Measurements from ENCODE around the gene ANKRD63.

DNA sequence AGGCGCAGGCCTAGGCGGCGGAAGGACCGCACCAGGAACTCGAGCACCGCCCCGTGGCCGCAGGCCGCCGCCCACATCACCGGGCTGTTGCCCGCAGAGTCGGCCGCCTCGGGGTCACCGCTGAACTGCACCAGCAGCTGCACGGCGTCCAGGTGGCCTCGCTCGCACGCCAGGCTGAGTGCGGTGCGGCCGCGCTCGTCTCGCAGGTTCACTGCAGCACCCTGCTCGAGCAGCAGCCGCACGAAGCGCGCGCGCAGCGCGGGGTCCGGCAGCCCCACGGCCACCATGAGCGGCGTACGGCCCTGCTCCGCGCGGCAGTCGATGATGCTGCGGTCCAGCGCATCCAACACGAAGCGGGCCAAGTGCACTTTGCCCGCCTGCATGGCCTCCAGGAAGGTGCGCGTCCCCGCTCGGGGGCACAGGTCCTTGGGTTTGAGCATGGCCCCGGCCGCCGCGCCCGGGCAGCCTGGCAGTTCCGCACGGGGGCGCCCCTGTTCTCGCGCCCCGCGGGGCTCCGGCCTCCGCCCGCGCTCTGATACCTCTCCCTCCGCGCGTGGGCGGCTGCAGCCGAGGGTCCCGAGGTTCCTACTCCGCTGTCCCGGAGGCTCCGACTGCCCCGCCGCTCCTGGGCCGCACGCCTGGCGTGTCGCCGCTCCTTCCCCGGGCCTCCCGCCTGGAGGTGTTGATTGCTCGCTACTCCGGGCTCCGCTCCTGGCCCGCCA lies 556 bp downstream of the ANKRD63 start:
- no peak for TF ChIP-seq CTCF (IDR thresholded peaks at IDR 0.05; ENCODE audit: borderline replicate concordance, extremely low read depth, low read length, poor library complexity, severe bottlenecking)
- no peak for TF ChIP-seq EZH2 (IDR thresholded peaks at IDR 0.05; ENCODE audit: borderline replicate concordance, low read depth, low read length, severe bottlenecking)
